ENCODE results near the gene KRTAP12-1.

DNA sequence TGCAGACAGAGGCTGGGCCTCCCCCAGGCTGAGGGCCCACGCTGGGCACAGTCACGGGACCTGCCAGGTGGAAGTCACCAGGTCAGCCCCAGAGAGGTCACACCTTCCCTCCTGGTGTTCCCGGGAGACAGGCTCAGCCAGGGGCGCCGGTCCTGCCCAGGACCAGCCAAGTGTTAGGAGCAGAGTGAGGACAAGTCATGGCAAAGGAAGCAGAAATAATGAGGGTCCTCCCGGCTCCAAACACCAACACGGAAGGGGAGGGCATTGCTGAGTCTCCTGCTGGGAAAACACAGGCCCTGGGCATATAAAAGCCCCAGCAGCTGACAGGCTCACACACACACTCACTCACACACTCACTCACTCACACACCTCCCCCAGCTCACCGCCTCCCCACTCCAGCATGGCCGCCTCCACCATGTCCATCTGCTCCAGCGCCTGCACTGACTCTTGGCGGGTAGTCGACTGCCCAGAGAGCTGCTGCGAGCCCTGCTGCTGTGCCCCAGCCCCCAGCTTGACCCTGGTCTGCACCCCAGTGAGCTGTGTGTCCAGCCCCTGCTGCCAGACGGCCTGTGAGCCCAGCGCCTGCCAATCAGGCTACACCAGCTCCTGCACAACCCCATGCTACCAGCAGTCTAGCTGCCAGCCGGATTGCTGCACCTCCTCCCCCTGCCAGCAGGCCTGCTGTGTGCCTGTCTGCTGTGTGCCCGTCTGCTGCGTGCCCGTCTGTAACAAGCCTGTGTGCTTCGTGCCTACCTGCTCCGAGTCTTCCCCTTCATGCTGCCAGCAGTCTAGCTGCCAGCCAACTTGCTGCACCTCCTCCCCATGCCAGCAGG, 44.7 kb downstream of the KRTAP12-1 start, which contains the start of gene KRTAP10-10:
- TF ChIP-seq, protein P1, sequence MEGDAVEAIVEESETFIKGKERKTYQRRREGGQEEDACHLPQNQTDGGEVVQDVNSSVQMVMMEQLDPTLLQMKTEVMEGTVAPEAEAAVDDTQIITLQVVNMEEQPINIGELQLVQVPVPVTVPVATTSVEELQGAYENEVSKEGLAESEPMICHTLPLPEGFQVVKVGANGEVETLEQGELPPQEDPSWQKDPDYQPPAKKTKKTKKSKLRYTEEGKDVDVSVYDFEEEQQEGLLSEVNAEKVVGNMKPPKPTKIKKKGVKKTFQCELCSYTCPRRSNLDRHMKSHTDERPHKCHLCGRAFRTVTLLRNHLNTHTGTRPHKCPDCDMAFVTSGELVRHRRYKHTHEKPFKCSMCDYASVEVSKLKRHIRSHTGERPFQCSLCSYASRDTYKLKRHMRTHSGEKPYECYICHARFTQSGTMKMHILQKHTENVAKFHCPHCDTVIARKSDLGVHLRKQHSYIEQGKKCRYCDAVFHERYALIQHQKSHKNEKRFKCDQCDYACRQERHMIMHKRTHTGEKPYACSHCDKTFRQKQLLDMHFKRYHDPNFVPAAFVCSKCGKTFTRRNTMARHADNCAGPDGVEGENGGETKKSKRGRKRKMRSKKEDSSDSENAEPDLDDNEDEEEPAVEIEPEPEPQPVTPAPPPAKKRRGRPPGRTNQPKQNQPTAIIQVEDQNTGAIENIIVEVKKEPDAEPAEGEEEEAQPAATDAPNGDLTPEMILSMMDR (IDR thresholded peaks at IDR 0.05): no peak
- TF ChIP-seq POLR2A (IDR thresholded peaks at IDR 0.05): no peak

All from testis (tissue), 2 donors.